Fibroblast of lung (primary cell): ENCODE results near the gene HS6ST2.

Experiments used
- EZH2 ChIP-seq: IDR thresholded peaks from 2 replicates; pipeline ENCODE4 v1.5.1; 2012; ENCODE audit warnings: low read length, control low read depth, mild to moderate bottlenecking; ENCODE audit errors: missing control alignments
- TF ChIP-seq, protein P1 (sequence below), 2 donors: IDR thresholded peaks in 1 of 2; conservative IDR thresholded peaks in 1 of 2; 1 replicate in 1 of 2; 2 replicates in 1 of 2; pipeline ENCODE4 v1.5.1; 2011 to 2012; ENCODE audit warnings: low read length in 2 of 2, control low read depth in 1 of 2, inconsistent platforms in 1 of 2, low read depth in 1 of 2, mild to moderate bottlenecking in 1 of 2

DNA sequence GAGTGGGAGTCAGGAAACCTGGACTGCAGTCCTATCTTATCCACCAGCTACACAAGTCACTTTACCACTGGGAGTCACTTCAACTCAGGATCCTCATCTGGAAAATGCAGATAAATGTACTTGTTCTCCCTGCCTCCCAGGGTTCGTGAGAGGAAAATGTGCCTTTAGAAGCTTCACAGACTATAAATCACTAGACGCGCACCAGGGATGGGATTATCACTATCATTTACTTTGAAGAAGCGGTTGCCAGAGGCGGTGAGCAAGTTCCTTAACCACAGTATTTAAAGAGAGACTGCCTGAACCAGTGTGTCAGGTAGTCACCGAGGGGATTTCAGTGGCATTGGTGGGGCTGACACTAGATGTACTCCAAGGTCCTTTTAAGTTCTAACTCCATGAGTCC lies 219.5 kb downstream of the HS6ST2 start:
- no peak for TF ChIP-seq EZH2
- TF ChIP-seq, protein P1, sequence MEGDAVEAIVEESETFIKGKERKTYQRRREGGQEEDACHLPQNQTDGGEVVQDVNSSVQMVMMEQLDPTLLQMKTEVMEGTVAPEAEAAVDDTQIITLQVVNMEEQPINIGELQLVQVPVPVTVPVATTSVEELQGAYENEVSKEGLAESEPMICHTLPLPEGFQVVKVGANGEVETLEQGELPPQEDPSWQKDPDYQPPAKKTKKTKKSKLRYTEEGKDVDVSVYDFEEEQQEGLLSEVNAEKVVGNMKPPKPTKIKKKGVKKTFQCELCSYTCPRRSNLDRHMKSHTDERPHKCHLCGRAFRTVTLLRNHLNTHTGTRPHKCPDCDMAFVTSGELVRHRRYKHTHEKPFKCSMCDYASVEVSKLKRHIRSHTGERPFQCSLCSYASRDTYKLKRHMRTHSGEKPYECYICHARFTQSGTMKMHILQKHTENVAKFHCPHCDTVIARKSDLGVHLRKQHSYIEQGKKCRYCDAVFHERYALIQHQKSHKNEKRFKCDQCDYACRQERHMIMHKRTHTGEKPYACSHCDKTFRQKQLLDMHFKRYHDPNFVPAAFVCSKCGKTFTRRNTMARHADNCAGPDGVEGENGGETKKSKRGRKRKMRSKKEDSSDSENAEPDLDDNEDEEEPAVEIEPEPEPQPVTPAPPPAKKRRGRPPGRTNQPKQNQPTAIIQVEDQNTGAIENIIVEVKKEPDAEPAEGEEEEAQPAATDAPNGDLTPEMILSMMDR (conservative IDR thresholded peaks at IDR 0.05 in 1 of 2, IDR thresholded peaks at IDR 0.05 in 1 of 2; ENCODE audit: low read depth in 1 of 2, low read length in 2 of 2), result no peak
